CD14-positive monocyte (primary cell): Measurements from ENCODE around the gene TNFRSF1A. TPM values are rescaled to one million over a fixed set of nuclear protein-coding genes. Genes with fewer than 3 reads are reported as not detected.
A peak's percentile ranks its signal among the peaks of the same experiment; 100 is the strongest.
"Not testable (repeated sequence)": the region's sequence is repeated elsewhere in the genome, so short reads cannot be mapped to it uniquely, and the experiment has no call there.

Experiments
- DNase-seq, 3 donors: peaks; one replicate each; pipeline ENCODE4 v3.0.0-alpha.2; 2011 to 2022
- H2AFZ ChIP-seq: 2 replicates; pipeline ENCODE4 v1.6.0; 2012; ENCODE audit warnings: mild to moderate bottlenecking, low read depth, low read length, inconsistent platforms; ENCODE audit not compliant: insufficient read depth, poor library complexity, severe bottlenecking
- H3K27ac ChIP-seq, 2 donors: 1 replicate in 1 of 2; 2 replicates in 1 of 2; pipeline ENCODE4 v1.5.1; 2012 to 2013; ENCODE audit warnings: low read length in 2 of 2, control low read depth in 1 of 2, inconsistent platforms in 1 of 2, low read depth in 1 of 2, mild to moderate bottlenecking in 1 of 2
- H3K27me3 ChIP-seq, 2 donors: one replicate each; pipeline versions ENCODE4 v1.6.0 to v1.6.1; 2011 to 2013; ENCODE audit warnings: low read length in 2 of 2; ENCODE audit not compliant: control insufficient read depth in 2 of 2, insufficient read depth in 2 of 2
- H3K36me3 ChIP-seq, 2 donors: replicated peaks in 1 of 2; 1 replicate in 1 of 2; 2 replicates in 1 of 2; pipeline versions ENCODE4 v1.5.1 to v1.6.1; 2012 to 2013; ENCODE audit warnings: low read length in 2 of 2, control low read depth in 1 of 2, inconsistent platforms in 1 of 2, mild to moderate bottlenecking in 1 of 2; ENCODE audit not compliant: insufficient read depth in 2 of 2, control insufficient read depth in 1 of 2
- H3K4me1 ChIP-seq, 2 donors: 1 replicate in 1 of 2; 2 replicates in 1 of 2; pipeline versions ENCODE4 v1.5.1 to v1.6.1; 2012 to 2013; ENCODE audit warnings: low read length in 2 of 2, control low read depth in 1 of 2, inconsistent platforms in 1 of 2, mild to moderate bottlenecking in 1 of 2, moderate library complexity in 1 of 2; ENCODE audit not compliant: insufficient read depth in 2 of 2, control insufficient read depth in 1 of 2
- H3K4me2 ChIP-seq: replicated peaks from 2 replicates; pipeline ENCODE3; 2012; ENCODE audit warnings: low read length, moderate library complexity, mild to moderate bottlenecking; ENCODE audit not compliant: poor library complexity, severe bottlenecking; ENCODE audit errors: extremely low read depth
- H3K4me3 ChIP-seq, 3 experiments: fragments of 200-600 bp in 1 of 3; sonication (generic) in 1 of 3; replicated peaks in 1 of 3; 1 replicate in 2 of 3; 2 replicates in 1 of 3; pipeline ENCODE4 v1.5.1; 2011 to 2013; ENCODE audit warnings: low read length in 3 of 3, mild to moderate bottlenecking in 3 of 3, control low read depth in 2 of 3, low read depth in 2 of 3, inconsistent platforms in 1 of 3, moderate library complexity in 1 of 3
- H3K79me2 ChIP-seq: 2 replicates; pipeline ENCODE4 v1.6.0; 2012; ENCODE audit warnings: mild to moderate bottlenecking, control low read depth, inconsistent platforms, low read length, moderate library complexity; ENCODE audit not compliant: insufficient read depth
- H3K9ac ChIP-seq: 2 replicates; pipeline ENCODE4 v1.6.0; 2017; ENCODE audit warnings: low read length, mild to moderate bottlenecking; ENCODE audit not compliant: insufficient read depth, poor library complexity, severe bottlenecking
- H3K9me3 ChIP-seq, 2 donors: replicated peaks in 1 of 2; 1 replicate in 1 of 2; 2 replicates in 1 of 2; pipeline versions ENCODE4 v1.5.1 to v1.6.1; 2012 to 2013; ENCODE audit warnings: low read length in 2 of 2, control low read depth in 1 of 2; ENCODE audit not compliant: control insufficient read depth in 1 of 2, insufficient read depth in 1 of 2
- H4K20me1 ChIP-seq: 2 replicates; pipeline ENCODE4 v1.6.0; 2012; ENCODE audit warnings: mild to moderate bottlenecking, low read length, control low read depth, moderate library complexity; ENCODE audit not compliant: insufficient read depth
- H3K27ac Mint-ChIP-seq, 7 donors: one replicate each; pipeline ENCODE4 v1.8.0; 2020; ENCODE audit warnings: mild to moderate bottlenecking in 7 of 7, mixed read lengths in 7 of 7, moderate library complexity in 6 of 7, inconsistent platforms in 2 of 7
- H3K27me3 Mint-ChIP-seq, 3 donors: one replicate each; pipeline ENCODE4 v1.8.0; 2021 to 2022; ENCODE audit warnings: low read depth in 3 of 3, mild to moderate bottlenecking in 3 of 3, mixed read lengths in 3 of 3, moderate library complexity in 3 of 3, inconsistent platforms in 1 of 3
- H3K36me3 Mint-ChIP-seq, 2 donors: one replicate each; pipeline ENCODE4 v1.8.0; 2020; ENCODE audit warnings: mixed read lengths in 2 of 2, inconsistent platforms in 1 of 2, mild to moderate bottlenecking in 1 of 2
- H3K4me1 Mint-ChIP-seq: one replicate; pipeline ENCODE4 v1.8.0; 2020; ENCODE audit warnings: mild to moderate bottlenecking, mixed read lengths
- H3K4me3 Mint-ChIP-seq, 2 donors: one replicate each; pipeline ENCODE4 v1.8.0; 2020; ENCODE audit warnings: mild to moderate bottlenecking in 2 of 2, mixed read lengths in 2 of 2, moderate library complexity in 1 of 2
- H3K9me3 Mint-ChIP-seq, 7 donors: one replicate each; pipeline ENCODE4 v1.8.0; 2020 to 2022; ENCODE audit warnings: mixed read lengths in 7 of 7, mild to moderate bottlenecking in 6 of 7, moderate library complexity in 6 of 7, inconsistent platforms in 2 of 7
- WGBS: methylation state at CpG from one replicate; pipeline ENCODE4 v1.1.5; 2013; ENCODE audit warnings: missing lambda C conversion rate; ENCODE audit not compliant: insufficient coverage; 5-methylcytosine and 5-hydroxymethylcytosine counted together
- intact Hi-C, 2 donors: fragments of 100-400 bp; cut with micrococcal nuclease; formaldehyde crosslinking; loops; one replicate each; pipeline versions ENCODE4 v1.15.0 to v1.15.1; 2023
- polyA plus RNA-seq, 3 donors: library from polyadenylated mRNA; depleted of rRNA in 1 of 3; unstranded in 2 of 3; stranded (reverse) in 1 of 3; fragments of 300-500 nt in 2 of 3; fragments of >200 nt in 1 of 3; fragmentation: Illumina TruSeq in 2 of 3; gene quantifications; 1 replicate in 2 of 3; 2 replicates in 1 of 3; pipeline ENCODE4 v1.2.3, GENCODE V29; 2012 to 2021
- TF ChIP-seq, protein P1 (sequence below): fragments of 200-600 bp; IDR thresholded peaks from one replicate; pipeline ENCODE4 v1.8.0; 2022; ENCODE audit warnings: antibody characterized with exemption, mild to moderate bottlenecking

TNFRSF1A gene
- polyA plus RNA-seq, 3 donors: 108 to 157 (median 152) TPM

DNA sequence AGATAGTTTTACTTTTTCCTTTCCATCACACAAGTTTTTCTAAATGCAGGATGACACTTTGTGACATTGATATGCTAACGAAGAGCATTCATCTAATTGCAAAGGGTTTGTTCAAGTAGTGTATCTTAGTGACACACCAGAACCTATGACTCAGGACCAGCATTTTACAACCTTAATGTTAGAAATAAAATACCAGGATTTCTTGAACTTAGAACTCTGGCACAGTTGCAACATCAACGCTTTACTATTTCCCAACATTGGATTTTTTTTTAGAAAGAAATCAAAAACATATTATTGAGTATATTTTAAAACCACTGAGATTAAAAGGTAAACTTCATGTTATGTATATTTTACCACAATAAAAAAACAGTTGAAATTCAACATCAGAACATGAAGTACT lies 49.3 kb downstream of the TNFRSF1A start:
- TF ChIP-seq, protein P1, sequence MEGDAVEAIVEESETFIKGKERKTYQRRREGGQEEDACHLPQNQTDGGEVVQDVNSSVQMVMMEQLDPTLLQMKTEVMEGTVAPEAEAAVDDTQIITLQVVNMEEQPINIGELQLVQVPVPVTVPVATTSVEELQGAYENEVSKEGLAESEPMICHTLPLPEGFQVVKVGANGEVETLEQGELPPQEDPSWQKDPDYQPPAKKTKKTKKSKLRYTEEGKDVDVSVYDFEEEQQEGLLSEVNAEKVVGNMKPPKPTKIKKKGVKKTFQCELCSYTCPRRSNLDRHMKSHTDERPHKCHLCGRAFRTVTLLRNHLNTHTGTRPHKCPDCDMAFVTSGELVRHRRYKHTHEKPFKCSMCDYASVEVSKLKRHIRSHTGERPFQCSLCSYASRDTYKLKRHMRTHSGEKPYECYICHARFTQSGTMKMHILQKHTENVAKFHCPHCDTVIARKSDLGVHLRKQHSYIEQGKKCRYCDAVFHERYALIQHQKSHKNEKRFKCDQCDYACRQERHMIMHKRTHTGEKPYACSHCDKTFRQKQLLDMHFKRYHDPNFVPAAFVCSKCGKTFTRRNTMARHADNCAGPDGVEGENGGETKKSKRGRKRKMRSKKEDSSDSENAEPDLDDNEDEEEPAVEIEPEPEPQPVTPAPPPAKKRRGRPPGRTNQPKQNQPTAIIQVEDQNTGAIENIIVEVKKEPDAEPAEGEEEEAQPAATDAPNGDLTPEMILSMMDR: no peak
- H3K79me2 ChIP-seq: no peaks in the 10 kb centered on the region
- no peak overlapping the region for H3K27ac ChIP-seq
- no peaks in the 10 kb centered on the region for H3K27me3 ChIP-seq
- no peaks in the 10 kb centered on the region for H3K9me3 ChIP-seq
- DNase-seq: peak in 2 of 3 donors; percentile 31 to 55
- peaks cover 0 to 7% (median 0%) of the 10 kb centered on the region in 7 donors for H3K9me3 Mint-ChIP-seq
- H3K27me3 Mint-ChIP-seq: peaks cover 2 to 5% (median 4%) of the 10 kb centered on the region in 3 donors
- H3K4me3 Mint-ChIP-seq: no peak overlapping the region
- H3K27ac Mint-ChIP-seq: no peak overlapping the region
- H3K9ac ChIP-seq: no peak overlapping the region
- no peaks in the 10 kb centered on the region for H3K36me3 Mint-ChIP-seq
- H3K4me2 ChIP-seq: no peak overlapping the region
- no peak overlapping the region for H3K4me3 ChIP-seq
- H4K20me1 ChIP-seq: no peaks in the 10 kb centered on the region
- H2AFZ ChIP-seq: no peak overlapping the region
- intact Hi-C loops: no loop called here
- no CpG with 5 or more reads among the region's 2 CpGs for WGBS
- no peaks in the 10 kb centered on the region for H3K36me3 ChIP-seq
- no peaks in the 10 kb centered on the region for H3K4me1 ChIP-seq
- peaks cover 13% of the 10 kb centered on the region for H3K4me1 Mint-ChIP-seq

DNA sequence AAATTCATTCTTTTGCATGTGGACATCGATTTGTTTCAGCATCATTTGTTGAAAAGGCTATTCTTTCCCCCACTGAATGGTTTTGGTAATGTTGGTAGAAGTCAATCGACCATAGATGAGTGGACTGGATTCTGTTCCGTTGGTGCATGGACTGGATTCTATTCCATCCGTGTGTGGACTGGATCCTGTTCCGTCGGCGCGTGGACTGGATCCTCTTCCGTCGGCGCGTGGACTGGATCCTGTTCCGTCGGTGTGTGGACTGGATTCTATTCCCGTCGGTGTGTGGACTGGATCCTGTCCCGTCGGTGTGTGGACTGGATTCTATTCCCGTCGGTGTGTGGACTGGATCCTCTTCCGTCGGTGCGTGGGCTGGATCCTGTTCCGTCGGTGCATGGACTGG lies 52.0 kb downstream of the TNFRSF1A start:
- H3K4me2 ChIP-seq, H2AFZ ChIP-seq, H3K4me1 ChIP-seq, H3K4me3 Mint-ChIP-seq, H4K20me1 ChIP-seq, DNase-seq, H3K79me2 ChIP-seq, H3K27me3 ChIP-seq, H3K9ac ChIP-seq, H3K27ac ChIP-seq, H3K9me3 ChIP-seq, H3K36me3 ChIP-seq, H3K27ac Mint-ChIP-seq, H3K9me3 Mint-ChIP-seq, H3K4me3 ChIP-seq, H3K36me3 Mint-ChIP-seq, intact Hi-C loops, H3K27me3 Mint-ChIP-seq: not testable (repeated sequence)
- 100% methylated on average over 3 of the region's 25 CpGs for WGBS
- H3K4me1 Mint-ChIP-seq: peaks cover 12% of the 10 kb centered on the region

DNA sequence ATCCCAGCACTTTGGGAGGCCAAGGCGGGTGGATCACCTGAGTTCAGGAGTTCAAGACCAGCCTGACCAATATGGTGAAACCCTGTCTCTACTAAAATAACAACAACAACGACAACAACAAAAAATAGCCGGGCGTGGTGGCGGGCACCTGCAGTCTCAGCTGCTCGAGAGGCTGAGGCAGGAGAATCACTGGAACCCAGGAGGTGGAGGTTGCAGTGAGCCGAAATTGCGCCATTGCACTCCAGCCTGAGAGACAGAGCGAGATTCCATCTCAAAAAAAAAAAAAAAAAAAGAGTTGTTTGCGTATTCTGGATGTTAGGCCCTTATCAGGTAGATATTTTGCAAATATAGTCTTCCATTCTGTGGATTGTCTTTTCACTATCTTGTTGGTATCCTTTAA lies 52.8 kb downstream of the TNFRSF1A start:
- H3K36me3 ChIP-seq, intact Hi-C loops, H3K27me3 ChIP-seq, H3K9me3 Mint-ChIP-seq, H3K4me3 ChIP-seq, H3K4me1 ChIP-seq, H3K79me2 ChIP-seq, H3K9ac ChIP-seq, H3K27ac ChIP-seq, H2AFZ ChIP-seq, H3K36me3 Mint-ChIP-seq, H4K20me1 ChIP-seq, H3K27ac Mint-ChIP-seq, H3K4me1 Mint-ChIP-seq, H3K4me3 Mint-ChIP-seq, H3K9me3 ChIP-seq, DNase-seq, H3K4me2 ChIP-seq: not testable (repeated sequence)
- 97% methylated on average over 4 of the region's 10 CpGs for WGBS
- H3K27me3 Mint-ChIP-seq: peaks cover 3 to 14% (median 7%) of the 10 kb centered on the region in 3 donors
